ENCODE data around the gene TRAPPC1. TPM values are rescaled to one million over a fixed set of nuclear protein-coding genes. Genes with fewer than 3 reads are reported as not detected.

Gene TRAPPC1
- total RNA-seq, 2 experiments from 2014 or later, result 39.3 to 39.5 TPM

DNA sequence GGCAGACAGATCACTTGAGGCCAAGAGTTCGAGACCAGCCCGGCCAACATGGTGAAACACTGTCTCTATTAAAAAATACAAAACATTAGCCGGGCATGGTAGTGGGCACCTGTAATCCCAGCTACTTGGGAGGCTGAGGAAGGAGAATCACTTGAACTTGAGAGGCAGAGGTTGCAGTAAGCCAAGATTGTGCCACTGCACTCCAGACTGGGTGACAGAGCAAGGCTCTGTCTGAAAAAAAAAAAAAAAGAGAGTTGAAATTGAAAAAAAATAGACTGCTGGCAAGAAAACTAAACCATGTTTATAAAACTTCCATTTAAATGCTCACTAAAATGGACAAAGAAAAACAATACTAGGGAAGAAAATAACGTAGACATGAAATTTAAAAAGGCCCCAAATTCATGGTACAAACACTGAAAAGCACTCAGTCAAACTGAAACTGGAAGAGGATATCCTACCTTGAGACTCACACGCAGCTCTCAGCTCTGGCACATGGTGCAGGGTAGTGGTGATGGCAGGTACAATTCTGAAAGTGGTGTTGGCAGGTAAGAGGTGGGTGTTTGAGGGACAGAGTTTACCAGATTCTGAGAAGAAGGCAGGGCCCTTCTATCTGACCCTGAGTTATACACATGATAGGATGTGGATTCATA is 19.5 kb upstream of the TRAPPC1 start:
- TF ChIP-seq, protein P1, sequence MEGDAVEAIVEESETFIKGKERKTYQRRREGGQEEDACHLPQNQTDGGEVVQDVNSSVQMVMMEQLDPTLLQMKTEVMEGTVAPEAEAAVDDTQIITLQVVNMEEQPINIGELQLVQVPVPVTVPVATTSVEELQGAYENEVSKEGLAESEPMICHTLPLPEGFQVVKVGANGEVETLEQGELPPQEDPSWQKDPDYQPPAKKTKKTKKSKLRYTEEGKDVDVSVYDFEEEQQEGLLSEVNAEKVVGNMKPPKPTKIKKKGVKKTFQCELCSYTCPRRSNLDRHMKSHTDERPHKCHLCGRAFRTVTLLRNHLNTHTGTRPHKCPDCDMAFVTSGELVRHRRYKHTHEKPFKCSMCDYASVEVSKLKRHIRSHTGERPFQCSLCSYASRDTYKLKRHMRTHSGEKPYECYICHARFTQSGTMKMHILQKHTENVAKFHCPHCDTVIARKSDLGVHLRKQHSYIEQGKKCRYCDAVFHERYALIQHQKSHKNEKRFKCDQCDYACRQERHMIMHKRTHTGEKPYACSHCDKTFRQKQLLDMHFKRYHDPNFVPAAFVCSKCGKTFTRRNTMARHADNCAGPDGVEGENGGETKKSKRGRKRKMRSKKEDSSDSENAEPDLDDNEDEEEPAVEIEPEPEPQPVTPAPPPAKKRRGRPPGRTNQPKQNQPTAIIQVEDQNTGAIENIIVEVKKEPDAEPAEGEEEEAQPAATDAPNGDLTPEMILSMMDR (IDR thresholded peaks at IDR 0.05), result no peak
- no peaks in the 10 kb centered on the region for H3K4me1 ChIP-seq (ENCODE audit: insufficient read depth, low read length)
- Mint-ChIP-seq H3K4me3 (no peak overlapping the region), H3K27me3 (no peaks in the 10 kb centered on the region), H3K9me3 (no peaks in the 10 kb centered on the region), H3K4me1 (ENCODE audit: low read depth) (peaks cover 10% of the 10 kb centered on the region), H3K27ac (peak overlapping the region; percentile 80), H3K36me3 (ENCODE audit: low read depth) (peaks cover 37% of the 10 kb centered on the region)
- DNase-seq, result peak in 5 of 14 experiments; percentile 11 to 34 (median 25)
- H3K4me3 ChIP-seq (ENCODE audit: low read length), result no peak overlapping the region
- intact Hi-C loops (cut with DNase I, micrococcal nuclease), result no loop called here
- POLR2A ChIA-PET, result interaction anchor here (1.3 kb wide), 1 partner anchor 35 kb away, joined by 7 read pairs; the partner anchor contains the start of gene RNF227
- CTCF ChIA-PET, result no interaction called here
- H3K9me3 ChIP-seq (ENCODE audit: control insufficient read depth in 1 of 2, insufficient read depth in 1 of 2, low read length in 2 of 2), result no peaks in the 10 kb centered on the region
- no peak overlapping the region for H3K27ac ChIP-seq (ENCODE audit: low read depth in 1 of 2, low read length in 2 of 2)
- H3K27me3 ChIP-seq (ENCODE audit: control insufficient read depth in 1 of 2, insufficient read depth in 2 of 2, low read length in 2 of 2), result no peaks in the 10 kb centered on the region
- peaks cover 26% of the 10 kb centered on the region for H3K36me3 ChIP-seq (ENCODE audit: insufficient read depth, low read length)
- peak; percentile 55 for ATAC-seq (ENCODE audit: poor library complexity)

GRCh38 chr17:7950578-7950977 is 18.8 kb upstream of the TRAPPC1 start:
- Mint-ChIP-seq H3K9me3 (no peaks in the 10 kb centered on the region), H3K36me3 (ENCODE audit: low read depth) (peaks cover 44% of the 10 kb centered on the region), H3K27ac (no peak overlapping the region), H3K4me1 (ENCODE audit: low read depth) (peaks cover 10% of the 10 kb centered on the region), H3K27me3 (no peaks in the 10 kb centered on the region), H3K4me3 (no peak overlapping the region)
- no peaks in the 10 kb centered on the region for H3K27me3 ChIP-seq (ENCODE audit: control insufficient read depth in 1 of 2, insufficient read depth in 2 of 2, low read length in 2 of 2)
- no peaks in the 10 kb centered on the region for H3K9me3 ChIP-seq (ENCODE audit: control insufficient read depth in 1 of 2, insufficient read depth in 1 of 2, low read length in 2 of 2)
- POLR2A ChIA-PET, result no interaction called here
- CTCF ChIA-PET, result no interaction called here
- H3K27ac ChIP-seq (ENCODE audit: low read depth in 1 of 2, low read length in 2 of 2), result no peak overlapping the region
- ATAC-seq (ENCODE audit: poor library complexity) (no peak), DNase-seq (no peak)
- intact Hi-C loops (cut with DNase I, micrococcal nuclease), result no loop called here
- H3K4me1 ChIP-seq (ENCODE audit: insufficient read depth, low read length), result no peaks in the 10 kb centered on the region
- H3K36me3 ChIP-seq (ENCODE audit: insufficient read depth, low read length), result peaks cover 33% of the 10 kb centered on the region
- TF ChIP-seq, protein P1 (IDR thresholded peaks at IDR 0.05), result no peak
- H3K4me3 ChIP-seq (ENCODE audit: low read length), result no peak overlapping the region

DNA sequence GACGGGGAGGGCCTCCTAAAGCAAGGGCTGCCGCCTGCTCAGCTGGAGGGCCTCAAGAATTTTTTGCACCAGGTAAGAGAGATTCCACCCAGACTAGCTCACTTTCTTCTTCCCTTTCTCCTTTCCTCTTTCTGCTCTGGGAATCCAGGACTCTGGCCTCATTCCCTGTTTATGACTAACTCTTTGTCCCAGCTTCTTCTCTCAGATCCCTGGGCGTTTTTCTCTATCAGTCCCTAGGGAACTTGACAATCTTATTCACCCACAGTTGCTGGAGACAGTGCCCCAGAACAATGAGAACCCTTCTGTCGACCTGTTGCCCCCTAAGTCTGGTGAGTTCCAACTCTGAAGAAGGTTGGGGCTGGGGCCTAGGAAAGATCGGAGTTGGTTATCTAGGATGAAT is 15.9 kb upstream of the TRAPPC1 start:
- DNase-seq (no peak), ATAC-seq (ENCODE audit: poor library complexity) (no peak)
- ChIA-PET POLR2A (no interaction called here), CTCF (interaction anchor here (1.4 kb wide), 1 partner anchor 42 kb away, joined by 4 read pairs; no protein-coding TSS in a partner anchor)
- Mint-ChIP-seq H3K9me3 (no peaks in the 10 kb centered on the region), H3K36me3 (ENCODE audit: low read depth) (peaks cover 67% of the 10 kb centered on the region), H3K27me3 (no peaks in the 10 kb centered on the region), H3K27ac (no peak overlapping the region), H3K4me3 (no peak overlapping the region), H3K4me1 (ENCODE audit: low read depth) (peaks cover 10% of the 10 kb centered on the region)
- Histone ChIP-seq H3K27ac (ENCODE audit: low read depth in 1 of 2, low read length in 2 of 2) (no peak overlapping the region), H3K4me3 (ENCODE audit: low read length) (no peak overlapping the region), H3K9me3 (ENCODE audit: control insufficient read depth in 1 of 2, insufficient read depth in 1 of 2, low read length in 2 of 2) (no peaks in the 10 kb centered on the region), H3K27me3 (ENCODE audit: control insufficient read depth in 1 of 2, insufficient read depth in 2 of 2, low read length in 2 of 2) (no peaks in the 10 kb centered on the region), H3K36me3 (ENCODE audit: insufficient read depth, low read length) (peaks cover 54% of the 10 kb centered on the region), H3K4me1 (ENCODE audit: insufficient read depth, low read length) (no peaks in the 10 kb centered on the region)
- intact Hi-C loops (cut with DNase I, micrococcal nuclease), result no loop called here
- TF ChIP-seq, protein P1 (IDR thresholded peaks at IDR 0.05), result no peak

Measured in CD4-positive, alpha-beta T cell (primary cell).